Esophagus (tissue), 2 donors: ENCODE results near the gene RNPEPL1. TPM values are rescaled to one million over a fixed set of nuclear protein-coding genes. Genes with fewer than 3 reads are reported as not detected.

Source experiments
- H3K27ac ChIP-seq, 2 donors: one replicate each; pipeline ENCODE4 v1.5.1; 2013; ENCODE audit warnings: low read depth in 2 of 2, mild to moderate bottlenecking in 2 of 2, inconsistent platforms in 1 of 2, low read length in 1 of 2, moderate library complexity in 1 of 2
- H3K27me3 ChIP-seq, 2 donors: one replicate each; pipeline ENCODE4 v1.6.1; 2013; ENCODE audit warnings: low read length in 2 of 2, control low read depth in 1 of 2, mild to moderate bottlenecking in 1 of 2; ENCODE audit not compliant: insufficient read depth in 2 of 2, control insufficient read depth in 1 of 2
- H3K36me3 ChIP-seq, 2 donors: one replicate each; pipeline ENCODE4 v1.6.1; 2013; ENCODE audit warnings: low read length in 1 of 2; ENCODE audit not compliant: control insufficient read depth in 2 of 2, insufficient read depth in 2 of 2
- H3K4me1 ChIP-seq, 2 donors: one replicate each; pipeline ENCODE4 v1.6.1; 2013; ENCODE audit warnings: low read length in 1 of 2; ENCODE audit not compliant: control insufficient read depth in 2 of 2, insufficient read depth in 2 of 2
- H3K4me3 ChIP-seq, 2 donors: one replicate each; pipeline ENCODE4 v1.5.1; 2013; ENCODE audit warnings: low read length in 2 of 2, mild to moderate bottlenecking in 2 of 2, low read depth in 1 of 2, moderate library complexity in 1 of 2
- H3K9me3 ChIP-seq, 2 donors: one replicate each; pipeline ENCODE4 v1.6.1; 2013; ENCODE audit warnings: mild to moderate bottlenecking in 2 of 2, low read depth in 1 of 2, low read length in 1 of 2, moderate library complexity in 1 of 2; ENCODE audit not compliant: control insufficient read depth in 2 of 2, insufficient read depth in 1 of 2
- WGBS, 2 donors: extraction: QIAGEN DNeasy Blood & Tissue Kit; methylation state at CpG; one replicate each; pipeline ENCODE4 v1.1.7; 2013; 5-methylcytosine and 5-hydroxymethylcytosine counted together
- polyA plus RNA-seq, 2 donors: library from polyadenylated mRNA; stranded (reverse); fragments of 200-250 nt; gene quantifications; one replicate each; pipeline ENCODE4 v1.2.3, GENCODE V29; 2013
- donor health status: healthy with polysubstance abuse.
- donor health status: Bipolar disorder and iron deficiency.

The RNPEPL1 gene
- polyA plus RNA-seq, 2 donors = 65.9 to 160 TPM

DNA sequence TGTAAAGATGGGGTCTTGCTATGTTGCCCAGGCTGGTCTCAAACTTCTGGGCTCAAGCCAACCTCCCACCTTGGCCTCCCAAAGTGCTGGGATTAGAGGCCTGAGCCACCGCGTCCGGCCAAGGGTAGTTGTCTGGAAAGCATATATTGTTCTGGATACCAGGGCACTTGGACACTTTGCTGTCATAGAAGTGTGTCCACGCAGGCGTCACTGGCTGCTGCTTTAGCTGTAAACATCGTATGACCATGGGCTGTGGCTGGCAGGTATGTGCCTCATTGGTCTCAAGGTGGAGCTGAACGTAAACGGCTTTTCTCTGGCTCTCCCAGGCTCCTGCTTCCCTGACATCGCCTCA lies 53.8 kb downstream of the RNPEPL1 start:
- no peaks in the 10 kb centered on the region for H3K9me3 ChIP-seq
- no peak overlapping the region for H3K27ac ChIP-seq
- no peaks in the 10 kb centered on the region for H3K36me3 ChIP-seq
- H3K4me1 ChIP-seq = no peaks in the 10 kb centered on the region
- 72 to 83% methylated on average over 9 of the region's 9 CpGs for WGBS, 2 donors
- H3K27me3 ChIP-seq = no peaks in the 10 kb centered on the region
- H3K4me3 ChIP-seq = no peak overlapping the region

- H3K4me1 ChIP-seq = no peaks in the 10 kb centered on the region
- no peak overlapping the region for H3K4me3 ChIP-seq
- WGBS, 2 donors = 57 to 64% methylated on average over 36 to 37 of the region's 37 CpGs
- no peaks in the 10 kb centered on the region for H3K27me3 ChIP-seq
- no peaks in the 10 kb centered on the region for H3K36me3 ChIP-seq
- H3K27ac ChIP-seq = no peak overlapping the region
- no peaks in the 10 kb centered on the region for H3K9me3 ChIP-seq
These were observed 54.4 kb downstream of the RNPEPL1 start for GRCh38 chr2:240622531-240623235.

DNA sequence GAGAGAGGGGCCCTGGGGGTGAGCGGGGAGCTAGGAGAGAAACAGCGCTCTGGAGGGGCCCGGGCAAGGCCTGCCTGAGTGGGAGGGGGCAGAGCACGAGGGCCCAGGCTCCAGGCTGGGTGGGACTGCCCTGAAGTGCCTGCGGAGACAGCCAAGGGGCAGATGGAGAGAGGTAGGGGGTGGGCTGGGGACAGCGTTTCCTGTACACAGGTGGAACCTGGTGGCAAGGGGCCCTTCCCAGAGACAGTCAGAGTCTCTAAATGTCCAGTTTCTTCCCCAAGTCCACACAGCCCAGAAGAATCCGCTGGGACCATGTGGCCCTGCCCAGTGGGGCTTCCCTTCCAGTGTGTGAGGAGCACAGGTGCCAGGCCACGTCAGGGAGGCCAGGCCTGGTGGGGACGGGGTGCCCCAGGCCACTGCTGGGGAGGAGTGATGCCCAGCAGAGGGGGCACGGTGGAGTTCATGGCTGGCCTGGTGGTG lies 55.3 kb downstream of the RNPEPL1 start:
- Histone ChIP-seq H3K27me3 (no peaks in the 10 kb centered on the region), H3K36me3 (no peaks in the 10 kb centered on the region), H3K9me3 (no peaks in the 10 kb centered on the region), H3K4me3 (no peak overlapping the region), H3K27ac (no peak overlapping the region), H3K4me1 (peaks cover 0 to 2% of the 10 kb centered on the region in 2 donors)
- 84 to 89% methylated on average over 10 of the region's 10 CpGs for WGBS, 2 donors

DNA sequence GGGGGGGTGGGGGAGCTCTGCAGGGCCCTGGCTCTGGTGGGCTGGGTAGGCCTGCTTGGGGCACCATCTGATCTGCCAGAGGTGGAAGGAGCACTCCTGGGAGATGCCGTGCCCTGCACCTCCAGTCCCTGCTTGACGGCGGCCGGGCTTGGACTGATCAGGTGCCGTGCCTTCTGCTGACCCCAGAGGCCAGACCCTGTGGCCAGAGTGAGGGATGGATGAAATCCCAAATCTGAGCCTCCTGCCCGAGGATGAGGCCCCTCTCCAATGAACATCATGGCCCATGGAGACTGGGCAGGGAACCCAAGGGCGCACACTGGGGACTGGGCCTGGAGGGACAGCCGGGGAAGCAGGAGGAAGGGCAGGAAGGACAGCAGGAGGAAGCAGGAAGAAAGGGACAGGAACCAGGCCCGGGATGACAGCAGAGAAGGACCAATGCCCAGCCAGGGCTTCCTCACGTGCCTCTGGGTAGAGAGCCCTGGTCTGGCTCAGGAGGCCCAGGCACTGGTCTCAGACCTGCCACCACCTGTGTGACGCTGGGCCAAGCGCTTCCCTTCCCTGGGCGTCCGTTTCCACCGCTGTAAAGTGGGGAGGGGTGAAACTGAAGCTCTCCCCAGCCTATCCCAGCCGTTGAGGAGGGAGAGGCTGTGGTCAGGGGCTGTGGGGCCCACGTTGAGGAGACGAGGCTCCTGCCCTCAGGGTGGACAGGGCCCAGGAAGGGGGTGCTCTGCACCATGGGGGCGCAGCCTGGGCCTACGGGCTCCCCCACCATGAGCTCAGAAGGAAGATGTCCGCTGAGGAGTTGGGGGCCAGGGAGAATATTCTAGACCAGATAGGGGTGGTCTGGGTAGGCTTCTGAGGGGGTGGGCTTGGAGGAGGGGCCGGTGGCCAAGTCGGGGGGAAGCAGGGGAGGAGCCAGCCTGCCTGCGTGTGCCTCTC lies 56.0 kb downstream of the RNPEPL1 start:
- peaks cover 0 to 4% of the 10 kb centered on the region in 2 donors for H3K4me1 ChIP-seq
- no peaks in the 10 kb centered on the region for H3K27me3 ChIP-seq
- no peak overlapping the region for H3K27ac ChIP-seq
- H3K36me3 ChIP-seq = no peaks in the 10 kb centered on the region
- no peaks in the 10 kb centered on the region for H3K9me3 ChIP-seq
- 67 to 69% methylated on average over 23 to 24 of the region's 24 CpGs for WGBS, 2 donors
- H3K4me3 ChIP-seq = no peak overlapping the region

GRCh38 chr2:240624950-240625621 lies 56.8 kb downstream of the RNPEPL1 start, which contains the start of gene GPR35:
Gene GPR35 (plus strand): TSS chr2:240625480. CDS start chr2:240629953, 4,473 bp downstream.
- H3K36me3 ChIP-seq = peaks cover 0 to 1% of the 10 kb centered on the region in 2 donors
- H3K4me1 ChIP-seq = peaks cover 0 to 4% of the 10 kb centered on the region in 2 donors
- H3K27me3 ChIP-seq = no peaks in the 10 kb centered on the region
- no peak within 1 kb of the TSS for H3K4me3 ChIP-seq
- H3K9me3 ChIP-seq = no peaks in the 10 kb centered on the region
- peak within 1 kb of the TSS in 1 of 2 donors; percentile 12 for H3K27ac ChIP-seq
- WGBS, 2 donors = 28 to 42% methylated on average over 23 of the region's 23 CpGs

DNA sequence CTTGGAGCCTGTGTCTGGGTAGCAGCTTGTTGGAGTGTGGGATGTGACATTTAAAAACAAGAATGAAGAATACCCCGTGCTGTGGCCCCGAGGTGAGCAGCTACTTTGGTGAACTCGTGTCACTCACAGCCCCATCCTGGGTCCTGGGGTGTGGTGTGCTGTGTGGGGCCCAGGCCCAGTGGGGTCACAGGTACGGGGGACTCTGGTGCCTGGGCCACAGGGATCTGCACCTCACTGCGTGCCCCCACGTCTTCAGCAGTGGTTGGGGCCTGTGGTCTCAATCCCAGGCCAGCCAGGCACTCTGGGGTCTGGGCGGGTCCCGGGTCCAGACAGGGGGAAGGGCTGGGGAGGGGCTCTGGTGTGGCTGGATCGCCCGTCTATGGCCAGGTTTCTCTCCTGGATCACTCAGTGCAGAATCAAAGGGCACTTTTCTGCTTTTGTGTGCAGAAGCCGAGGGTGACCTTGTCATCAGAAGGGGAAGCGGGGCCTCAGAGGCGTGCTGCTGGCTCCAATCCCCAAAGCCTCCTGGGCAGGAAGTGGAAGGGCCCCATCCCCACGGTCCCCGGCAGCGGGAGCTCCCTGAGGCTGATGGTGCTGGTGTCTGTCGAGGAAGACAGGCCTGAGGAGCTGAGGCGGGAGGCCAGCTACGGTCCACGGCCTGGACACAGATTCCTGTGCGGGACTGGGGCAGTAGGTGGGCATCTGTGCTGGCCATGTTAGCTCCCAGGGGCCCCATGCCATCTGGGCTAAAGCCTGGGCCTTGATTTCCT lies 58.4 kb downstream of the RNPEPL1 start:
- Histone ChIP-seq H3K27ac (no peak overlapping the region), H3K27me3 (no peaks in the 10 kb centered on the region), H3K9me3 (no peaks in the 10 kb centered on the region), H3K4me3 (no peak overlapping the region), H3K4me1 (peaks cover 0 to 4% of the 10 kb centered on the region in 2 donors), H3K36me3 (peaks cover 0 to 6% of the 10 kb centered on the region in 2 donors)
- 57 to 62% methylated on average over 21 of the region's 21 CpGs for WGBS, 2 donors

DNA sequence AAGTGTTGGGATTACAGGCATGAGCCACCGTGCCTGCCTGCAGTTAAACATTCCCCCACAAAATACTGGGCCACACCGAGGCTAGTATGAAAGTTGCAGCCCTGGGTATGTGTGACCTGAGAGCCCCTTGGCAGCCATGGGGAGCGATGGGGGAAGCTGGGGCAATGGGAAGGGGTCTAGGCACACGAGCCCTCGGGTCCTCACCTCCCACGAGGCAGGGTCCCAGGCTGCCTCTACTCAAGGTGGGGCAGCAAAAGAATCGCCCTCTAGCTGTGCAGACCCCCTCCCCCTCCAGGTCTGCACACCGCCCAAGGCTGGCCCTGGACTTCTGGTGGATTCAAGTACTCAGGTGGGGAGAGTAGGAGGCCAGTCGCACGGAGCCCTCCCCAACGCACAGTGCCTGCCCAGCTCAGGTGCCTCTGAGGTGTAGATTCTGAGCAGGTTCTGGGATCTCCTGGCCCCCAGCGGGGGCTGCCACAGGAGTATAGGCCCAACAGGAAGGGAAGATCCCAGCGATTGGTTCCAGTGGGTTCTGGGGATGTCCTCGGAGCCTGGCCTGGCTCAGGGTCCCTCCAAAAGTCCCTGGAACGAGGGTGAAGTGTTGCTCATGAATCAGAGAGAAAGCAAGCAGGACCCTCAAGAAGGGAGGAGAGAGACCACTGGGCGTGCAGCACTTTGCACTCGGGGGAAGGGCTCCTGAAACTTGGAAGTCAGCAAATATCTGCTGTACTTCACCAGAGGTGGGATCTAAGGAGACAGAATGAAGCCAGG lies 59.6 kb downstream of the RNPEPL1 start:
- Histone ChIP-seq H3K4me3 (no peak overlapping the region), H3K27ac (no peak overlapping the region), H3K4me1 (peaks cover 0 to 4% of the 10 kb centered on the region in 2 donors), H3K27me3 (no peaks in the 10 kb centered on the region), H3K36me3 (peaks cover 0 to 6% of the 10 kb centered on the region in 2 donors), H3K9me3 (no peaks in the 10 kb centered on the region)
- 90 to 92% methylated on average over 17 of the region's 17 CpGs for WGBS, 2 donors

DNA sequence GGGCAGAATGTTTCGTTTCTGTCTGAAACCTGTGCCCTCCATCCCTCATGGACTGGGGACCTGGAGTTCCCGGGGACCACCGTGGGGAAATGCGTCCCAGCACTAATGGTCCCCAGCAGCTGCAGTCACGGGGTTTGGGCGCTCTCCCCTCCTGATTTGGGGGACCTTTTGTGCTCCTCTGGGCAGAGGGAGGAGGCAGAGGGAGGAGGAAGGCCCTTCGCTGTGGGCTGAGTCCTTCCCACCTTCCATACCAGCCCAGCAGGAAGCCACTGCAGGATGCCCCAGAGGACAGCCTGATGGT lies 60.2 kb downstream of the RNPEPL1 start:
- Histone ChIP-seq H3K36me3 (peaks cover 0 to 6% of the 10 kb centered on the region in 2 donors), H3K9me3 (no peaks in the 10 kb centered on the region), H3K27me3 (no peaks in the 10 kb centered on the region), H3K4me3 (no peak overlapping the region), H3K4me1 (peaks cover 0 to 4% of the 10 kb centered on the region in 2 donors), H3K27ac (no peak overlapping the region)
- WGBS, 2 donors = 87 to 88% methylated on average over 7 of the region's 7 CpGs
